Kidney (tissue), 14 donors: ENCODE measurements around the gene DZANK1. TPM values are rescaled to one million over a fixed set of nuclear protein-coding genes. Genes with fewer than 3 reads are reported as not detected.

Source experiments
- DNase-seq, 5 donors: peaks; one replicate each; pipeline ENCODE4 v3.0.0-alpha.2; 2013 to 2020
- FAIRE-seq: peaks from 2 replicates; lab custom pipeline; 2012; peaks lifted over from hg19 to GRCh38; lab: Jason Lieb, UNC
- H3K27ac ChIP-seq, 2 donors: one replicate each; pipeline ENCODE4 v1.7.0; 2013; ENCODE audit warnings: low read depth in 2 of 2, low read length in 2 of 2, inconsistent platforms in 1 of 2
- H3K27me3 ChIP-seq: one replicate; pipeline ENCODE4 v1.7.1; 2013; ENCODE audit warnings: low read length, inconsistent platforms; ENCODE audit not compliant: control insufficient read depth, insufficient read depth
- H3K36me3 ChIP-seq, 3 donors: one replicate each; pipeline versions ENCODE4 v1.7.0 to v1.7.1; 2013; ENCODE audit warnings: low read length in 3 of 3, control low read depth in 1 of 3, inconsistent platforms in 1 of 3; ENCODE audit not compliant: insufficient read depth in 3 of 3, control insufficient read depth in 2 of 3
- H3K4me1 ChIP-seq, 3 donors: one replicate each; pipeline versions ENCODE4 v1.7.0 to v1.7.1; 2013; ENCODE audit warnings: low read length in 3 of 3, inconsistent platforms in 1 of 3, low read depth in 1 of 3; ENCODE audit not compliant: control insufficient read depth in 2 of 3, insufficient read depth in 2 of 3
- H3K4me3 ChIP-seq, 3 donors: one replicate each; pipeline versions ENCODE4 v1.7.0 to v1.8.1; 2013; ENCODE audit warnings: low read length in 3 of 3, control low read depth in 1 of 3, inconsistent platforms in 1 of 3
- H3K9ac ChIP-seq, 3 donors: one replicate each; pipeline versions ENCODE4 v1.7.0 to v1.7.1; 2013; ENCODE audit warnings: low read length in 3 of 3, control low read depth in 1 of 3, inconsistent platforms in 1 of 3
- H3K9me3 ChIP-seq, 3 donors: one replicate each; pipeline versions ENCODE4 v1.7.0 to v1.7.1; 2013; ENCODE audit warnings: low read length in 3 of 3, control low read depth in 1 of 3, inconsistent platforms in 1 of 3; ENCODE audit not compliant: control insufficient read depth in 2 of 3, insufficient read depth in 1 of 3
- CTCF ChIP-seq: IDR thresholded peaks from 3 replicates; pipeline ENCODE4 v1.5.1; 2012; ENCODE audit warnings: mild to moderate bottlenecking, moderate library complexity, borderline replicate concordance; ENCODE audit not compliant: insufficient read depth; ENCODE audit errors: extremely low read depth
- intact Hi-C: fragments of 100-400 bp; cut with DNase I; formaldehyde crosslinking; loops from one replicate; pipeline ENCODE4 v1.11.1; 2022
- polyA plus RNA-seq: library from polyadenylated mRNA; stranded (reverse); fragments of 350-450 nt; fragmentation: Illumina TruSeq; extraction: RNeasy Lipid Tissue Mini Kit (QIAGEN cat#74804); gene quantifications from one replicate; pipeline ENCODE4 v1.2.3, GENCODE V29; 2014; ENCODE audit warnings: low read depth, low replicate concordance; ENCODE audit not compliant: insufficient read depth
- total RNA-seq: library from RNA; stranded (reverse); fragmentation: NEBNext Ultra II Directional; extraction: Animal tissue kit (Norgen Biotek cat#: 25700); gene quantifications from one replicate; pipeline ENCODE4 v1.2.1, GENCODE V29; 2021
- donor health status: control.
- donor health status: control.
- donor health status: control.
- donor health status: control.
- donor health status: control.
- donor health status: DM: yes; HTN: yes; CAD: no.
- donor health status: Normal renal cell carcinoma (clear cell type).

DZANK1 gene
- total and polyA plus RNA-seq, 2 donors from 2014 or later: 3.9 to 6.2 TPM

GRCh38 chr20:18496740-18497592, 30.1 kb upstream of the DZANK1 start, which contains the start of gene RBBP9:
TSS of gene RBBP9 (minus strand) at chr20:18497225. CDS start at chr20:18497167, 58 bp downstream.
- peak within 1 kb of the TSS; percentile 20 to 86 (median 81) for H3K9ac ChIP-seq
- H3K9me3 ChIP-seq: no peaks in the 10 kb centered on the region
- TF ChIP-seq CTCF: no peak
- DNase-seq: peak; percentile 90 to 96 (median 93)
- no peak for FAIRE-seq
- intact Hi-C loops: no loop called here
- peak within 1 kb of the TSS; percentile 73 to 95 (median 92) for H3K4me3 ChIP-seq
- no peak within 1 kb of the TSS for H3K27ac ChIP-seq
- no peaks in the 10 kb centered on the region for H3K27me3 ChIP-seq
- H3K36me3 ChIP-seq: peaks cover 0 to 4% (median 0%) of the 10 kb centered on the region in 3 donors
- peaks cover 0 to 4% (median 0%) of the 10 kb centered on the region in 3 donors for H3K4me1 ChIP-seq

- no peaks in the 10 kb centered on the region for H3K27me3 ChIP-seq
- H3K27ac ChIP-seq: no peak overlapping the region
- no peak for TF ChIP-seq CTCF
- intact Hi-C loops: no loop called here
- peaks cover 0 to 4% (median 0%) of the 10 kb centered on the region in 3 donors for H3K4me1 ChIP-seq
- peak overlapping the region; percentile 73 to 95 (median 92) for H3K4me3 ChIP-seq
- H3K9ac ChIP-seq: peak overlapping the region in 2 of 3 donors; percentile 81 to 86
- no peak for FAIRE-seq
- H3K36me3 ChIP-seq: peaks cover 0 to 8% (median 0%) of the 10 kb centered on the region in 3 donors
- H3K9me3 ChIP-seq: no peaks in the 10 kb centered on the region
- DNase-seq: peak in 4 of 5 donors; percentile 14 to 41 (median 32)
Observed at GRCh38 chr20:18496042-18496441, 29.2 kb upstream of the DZANK1 start.

- H3K4me1 ChIP-seq: no peaks in the 10 kb centered on the region
- DNase-seq: no peak
- no peaks in the 10 kb centered on the region for H3K27me3 ChIP-seq
- no peak overlapping the region for H3K9ac ChIP-seq
- intact Hi-C loops: no loop called here
- no peak overlapping the region for H3K4me3 ChIP-seq
- no peaks in the 10 kb centered on the region for H3K9me3 ChIP-seq
- TF ChIP-seq CTCF: no peak
- H3K27ac ChIP-seq: no peak overlapping the region
- FAIRE-seq: no peak
- H3K36me3 ChIP-seq: peaks cover 0 to 27% (median 4%) of the 10 kb centered on the region in 3 donors
Observed at GRCh38 chr20:18488301-18488700, 21.5 kb upstream of the DZANK1 start.
